K562 (cell line): ENCODE data around the gene SORCS1. TPM values are rescaled to one million over a fixed set of nuclear protein-coding genes. Genes with fewer than 3 reads are reported as not detected.

Source experiments
- ATAC-seq: fragments of 200-7000 bp; cut with Tn5 transposase; 3 replicates; pipeline ENCODE4 v1.9.1; 2020; ENCODE audit warnings: moderate library complexity
- BruUV-seq: library from RNA; stranded (reverse); fragments of 400-500 nt; replicated peaks from 2 replicates; lab custom pipeline; 2021; lab: Mats Ljungman, UMichigan
- CTCF ChIA-PET: fragments of 300-600 bp; formaldehyde crosslinking; extraction: SDS; loops from one replicate; lab custom pipeline; 2021; ENCODE audit warnings: low intra/inter-chr PET ratio; lab: Yijun Ruan, JAX
- POLR2A ChIA-PET: fragments of 300-600, 350-650 bp; sonication (Branson Sonifier 250); formaldehyde crosslinking; extraction: SDS; loops from one replicate; lab custom pipeline; 2021; ENCODE audit warnings: antibody characterized with exemption, inconsistent platforms; lab: Yijun Ruan, JAX
- DNase-seq, 4 experiments: peaks; one replicate each; pipeline versions ENCODE4 v3.0.0 to v3.0.0-alpha.2; 2011 to 2018; ENCODE audit warnings: low spot score in 3 of 4, mixed read lengths in 3 of 4; ENCODE audit errors: extremely low read depth in 1 of 4
- FAIRE-seq: peaks from 2 replicates; lab custom pipeline; 2011; peaks lifted over from hg19 to GRCh38; lab: Jason Lieb, UNC
- H2AFZ ChIP-seq: 2 replicates; pipeline ENCODE4 v1.6.0; 2011; ENCODE audit warnings: low read depth, low read length, control low read depth, inconsistent platforms
- H3K27ac ChIP-seq: fragments of 200-600 bp; 3 replicates; pipeline ENCODE4 v1.8.0; 2011; ENCODE audit warnings: low read depth, mild to moderate bottlenecking, control low read depth, inconsistent platforms, low read length, moderate library complexity, mixed read lengths; ENCODE audit errors: extremely low read depth
- H3K27me3 ChIP-seq, 2 experiments: fragments of 300-600 bp in 1 of 2; 2 replicates in 1 of 2; 3 replicates in 1 of 2; pipeline versions ENCODE4 v1.6.0 to v1.8.0; 2011; ENCODE audit warnings: inconsistent platforms in 2 of 2, low read length in 2 of 2, mild to moderate bottlenecking in 1 of 2, mixed read lengths in 1 of 2, moderate library complexity in 1 of 2; ENCODE audit not compliant: control insufficient read depth in 2 of 2, insufficient read depth in 2 of 2
- H3K36me3 ChIP-seq: fragments of 300-600 bp; 3 replicates; pipeline ENCODE4 v1.8.0; 2011; ENCODE audit warnings: mild to moderate bottlenecking, low read length, inconsistent platforms; ENCODE audit not compliant: control insufficient read depth, insufficient read depth
- H3K4me1 ChIP-seq, 2 experiments: fragments of 200-600 bp in 1 of 2; replicated peaks in 1 of 2; 2 replicates in 1 of 2; 3 replicates in 1 of 2; pipeline versions ENCODE4 v1.5.1 to v1.8.0; 2011; ENCODE audit warnings: inconsistent platforms in 2 of 2, low read length in 2 of 2, mild to moderate bottlenecking in 1 of 2, mixed read lengths in 1 of 2, moderate library complexity in 1 of 2; ENCODE audit not compliant: control insufficient read depth in 2 of 2, insufficient read depth in 2 of 2
- H3K4me2 ChIP-seq: 2 replicates; pipeline ENCODE4 v1.6.1; 2011; ENCODE audit warnings: low read length, control low read depth, inconsistent platforms, mixed read lengths; ENCODE audit not compliant: insufficient read depth
- H3K4me3 ChIP-seq: fragments of 200-600 bp; sonication (generic), shearing (Covaris generic); 2 replicates; pipeline ENCODE4 v1.5.1; 2016; ENCODE audit warnings: control low read depth, inconsistent platforms
- H3K79me2 ChIP-seq: fragments of 200-600 bp; 3 replicates; pipeline ENCODE4 v1.8.0; 2011; ENCODE audit warnings: low read length, inconsistent platforms; ENCODE audit not compliant: control insufficient read depth, insufficient read depth
- H3K9ac ChIP-seq, 2 experiments: 2 replicates each; pipeline versions ENCODE4 v1.6.0 to v1.6.1; 2011; ENCODE audit warnings: low read depth in 2 of 2, low read length in 2 of 2, control low read depth in 1 of 2, inconsistent platforms in 1 of 2, mild to moderate bottlenecking in 1 of 2, mixed read lengths in 1 of 2; ENCODE audit not compliant: insufficient read depth in 1 of 2
- H3K9me1 ChIP-seq: one replicate; pipeline ENCODE4 v1.6.0; 2011; ENCODE audit warnings: inconsistent platforms, mild to moderate bottlenecking, low read length, moderate library complexity; ENCODE audit not compliant: control insufficient read depth, insufficient read depth
- H3K9me3 ChIP-seq: replicated peaks from 2 replicates; pipeline ENCODE4 v1.5.1; 2011; ENCODE audit warnings: low read depth, low read length, inconsistent platforms; ENCODE audit not compliant: control insufficient read depth, insufficient read depth
- H4K20me1 ChIP-seq: replicated peaks from 2 replicates; pipeline ENCODE4 v1.6.1; 2011; ENCODE audit warnings: low read length, inconsistent platforms, mixed read lengths; ENCODE audit not compliant: control insufficient read depth, insufficient read depth
- ATF7 ChIP-seq: fragments of 450-650 bp; IDR thresholded peaks from 2 replicates; pipeline ENCODE4 v1.7.1; 2014; ENCODE audit warnings: mild to moderate bottlenecking, moderate library complexity
- CHD1 ChIP-seq: fragments of 200-600 bp; sonication (generic); IDR thresholded peaks from one replicate; pipeline ENCODE4 v1.6.1; 2012; ENCODE audit warnings: mild to moderate bottlenecking, moderate library complexity, low read length, inconsistent platforms
- CREB5 ChIP-seq: fragments of 250-450 bp; sonication (Bioruptor Pico); IDR thresholded peaks from 2 replicates; pipeline ENCODE4 v1.5.0; 2020; ENCODE audit warnings: mild to moderate bottlenecking
- HBP1 ChIP-seq: fragments of 450-650 bp; formaldehyde crosslinking; IDR thresholded peaks from 2 replicates; pipeline ENCODE4 v1.4.0; 2022; ENCODE audit warnings: missing genetic modification characterization
- HES1 ChIP-seq: fragments of 450-650 bp; IDR thresholded peaks from 2 replicates; pipeline ENCODE4 v1.6.1; 2016; ENCODE audit warnings: low read depth, mild to moderate bottlenecking, moderate library complexity
- MXD1 ChIP-seq: fragments of 250-450 bp; sonication (Bioruptor Pico); IDR thresholded peaks from 2 replicates; pipeline ENCODE4 v1.8.0; 2021; ENCODE audit warnings: borderline replicate concordance, mild to moderate bottlenecking, moderate library complexity; ENCODE audit not compliant: poor library complexity, severe bottlenecking
- PKNOX1 ChIP-seq: fragments of 450-650 bp; IDR thresholded peaks from 2 replicates; pipeline ENCODE4 v1.6.1; 2016
- PRPF4 ChIP-seq: fragments of 200-400 bp; formaldehyde crosslinking; IDR thresholded peaks from one replicate; pipeline ENCODE4 v1.6.1; 2017; ENCODE audit warnings: low read length, low read depth, mild to moderate bottlenecking; ENCODE audit not compliant: insufficient read depth, poor library complexity, severe bottlenecking
- SMARCB1 ChIP-seq: IDR thresholded peaks from 2 replicates; pipeline ENCODE4 v1.6.1; 2011; ENCODE audit warnings: improper control_type of control experiment, low read depth; ENCODE audit not compliant: insufficient read length
- TCF7 ChIP-seq: sonication (generic); IDR thresholded peaks from 2 replicates; pipeline ENCODE4 v1.6.1; 2016; ENCODE audit warnings: antibody characterized with exemption, borderline replicate concordance
- TRIM25 ChIP-seq: fragments of 450-650 bp; IDR thresholded peaks from 2 replicates; pipeline ENCODE4 v1.7.0; 2016; ENCODE audit warnings: borderline replicate concordance
- ZBTB7A ChIP-seq: IDR thresholded peaks from 2 replicates; pipeline ENCODE4 v1.6.1; 2011; ENCODE audit warnings: low read depth, mild to moderate bottlenecking, low read length, moderate library complexity, borderline replicate concordance; ENCODE audit not compliant: control insufficient read depth
- ZNF316 ChIP-seq: fragments of 450-650 bp; IDR thresholded peaks from 2 replicates; pipeline ENCODE4 v1.6.1; 2016
- WGBS: fragments of 100-300 bp; shearing (Covaris generic); methylation state at CpG from one replicate; pipeline ENCODE4 v1.1.6; 2016; ENCODE audit warnings: low coverage, mixed read lengths; ENCODE audit not compliant: insufficient coverage; ENCODE audit errors: missing lambda C conversion rate; 5-methylcytosine and 5-hydroxymethylcytosine counted together
- in situ Hi-C: fragments of 300-500 bp; cut with MboI; formaldehyde crosslinking; loops from 4 replicates; pipeline ENCODE4 v1.15.0; 2018; ENCODE audit warnings: inconsistent platforms, mixed read lengths
- intact Hi-C: fragments of 100-400 bp; cut with micrococcal nuclease; formaldehyde crosslinking; loops from 2 replicates; pipeline ENCODE4 v1.14.2; 2022
- polyA plus RNA-seq, 8 experiments: library from polyadenylated mRNA; depleted of rRNA in 4 of 8; stranded (reverse) in 5 of 8; unstranded in 3 of 8; fragments of >200 nt; fragmentation: Nextera tagmentation in 2 of 8; fragmentation: Illumina TruSeq in 1 of 8; extraction: Ambion mirVana in 2 of 8; extraction: Trizol in 1 of 8; gene quantifications; 2 replicates each; pipeline versions ENCODE4 v1.2.1 to v1.2.3, GENCODE V29; 2011 to 2014; ENCODE audit warnings: inconsistent platforms in 1 of 8, missing spikeins in 1 of 8
- total RNA-seq, 7 experiments: library from RNA; depleted of rRNA in 6 of 7; stranded (reverse); fragments of >200 nt in 6 of 7; fragmentation: Illumina TruSeq in 2 of 7; extraction: Trizol in 2 of 7; gene quantifications; 2 replicates each; pipeline versions ENCODE4 v1.2.1 to v1.2.3, GENCODE V29; 2011 to 2021; ENCODE audit warnings: low replicate concordance in 1 of 7

The SORCS1 gene
- total and polyA plus RNA-seq, 9 of the 15 experiments (the other 6 are each of a cell fraction or from before 2014, with no cell fraction given), result 1.5 to 3.9 (median 2.7) TPM

GRCh38 chr10:106618646-106619045, 545.9 kb downstream of the SORCS1 start:
- ChIA-PET POLR2A (no interaction called here), CTCF (no interaction called here)
- no peak for TF ChIP-seq SMARCB1
- no peak for TF ChIP-seq ATF7
- no peak for TF ChIP-seq HES1
- TF ChIP-seq MXD1 (CRISPR knock-in tag), result no peak
- no peak for TF ChIP-seq ZBTB7A
- no peak for TF ChIP-seq PKNOX1
- TF ChIP-seq CHD1, result no peak
- TF ChIP-seq CREB5 (CRISPR knock-in tag), result no peak
- no peak for TF ChIP-seq ZNF316
- no peak for TF ChIP-seq PRPF4
- TF ChIP-seq TRIM25, result no peak
- TF ChIP-seq HBP1, result no peak
- TF ChIP-seq TCF7, result no peak

More at GRCh38 chr10:106618646-106619045, 545.9 kb downstream of the SORCS1 start:
- Histone ChIP-seq H3K27me3 (no peaks in the 10 kb centered on the region), H3K9me3 (no peaks in the 10 kb centered on the region), H3K9me1 (no peaks in the 10 kb centered on the region), H3K27ac (no peak overlapping the region), H3K4me3 (no peak overlapping the region), H2AFZ (no peak overlapping the region), H4K20me1 (no peaks in the 10 kb centered on the region), H3K79me2 (no peaks in the 10 kb centered on the region), H3K4me1 (no peaks in the 10 kb centered on the region), H3K4me2 (no peak overlapping the region), H3K9ac (no peak overlapping the region), H3K36me3 (no peaks in the 10 kb centered on the region)
- 0% methylated on average over 4 of the region's 5 CpGs for WGBS
- FAIRE-seq (no peak), ATAC-seq (no peak), DNase-seq (no peak)
- BruUV-seq, result no TSS peak
- in situ Hi-C loops (no loop called here), intact Hi-C loops (no loop called here)
